Heart left ventricle (tissue), 16 donors: ENCODE measurements around the gene STIM2. TPM values are rescaled to one million over a fixed set of nuclear protein-coding genes. Genes with fewer than 3 reads are reported as not detected.
"Not testable (repeated sequence)": the region's sequence is repeated elsewhere in the genome, so short reads cannot be mapped to it uniquely, and the experiment has no call there.

Experiments
- ATAC-seq, 4 donors: fragments of 200-7000 bp; cut with Tn5 transposase; one replicate each; pipeline ENCODE4 v1.9.1; 2020 to 2022; ENCODE audit warnings: moderate library complexity in 4 of 4, mild to moderate bottlenecking in 3 of 4, moderate number of reproducible peaks in 1 of 4
- DNase-seq, 5 donors: peaks; one replicate each; pipeline ENCODE4 v3.0.0-alpha.2; 2020
- H3K27ac ChIP-seq, 12 donors: fragments of 200-600 bp; sonication (generic) in 4 of 12; one replicate each; pipeline versions ENCODE4 v1.5.0 to v1.8.0; 2016 to 2022; ENCODE audit warnings: mild to moderate bottlenecking in 2 of 12
- H3K27me3 ChIP-seq, 9 donors: fragments of 200-600 bp; sonication (generic) in 2 of 9; one replicate each; pipeline versions ENCODE4 v1.5.1 to v1.8.0; 2016 to 2022; ENCODE audit warnings: mild to moderate bottlenecking in 3 of 9
- H3K36me3 ChIP-seq, 9 donors: fragments of 200-600 bp; sonication (generic) in 2 of 9; one replicate each; pipeline versions ENCODE4 v1.5.0 to v1.8.0; 2018 to 2022; ENCODE audit warnings: mild to moderate bottlenecking in 2 of 9
- H3K4me1 ChIP-seq, 12 donors: fragments of 200-600 bp; sonication (generic) in 4 of 12; one replicate each; pipeline versions ENCODE4 v1.5.0 to v1.8.0; 2016 to 2022; ENCODE audit warnings: mild to moderate bottlenecking in 3 of 12
- H3K4me3 ChIP-seq, 12 donors: fragments of 200-600 bp; sonication (generic) in 4 of 12; one replicate each; pipeline versions ENCODE4 v1.5.0 to v1.8.0; 2017 to 2022; ENCODE audit warnings: mild to moderate bottlenecking in 9 of 12, moderate library complexity in 4 of 12
- H3K9me3 ChIP-seq, 12 donors: fragments of 200-600 bp; sonication (generic) in 4 of 12; one replicate each; pipeline versions ENCODE4 v1.5.0 to v1.8.0; 2016 to 2022; ENCODE audit warnings: mild to moderate bottlenecking in 1 of 12
- POLR2A ChIP-seq, 2 donors: fragments of 450-650 bp; IDR thresholded peaks; one replicate each; pipeline ENCODE4 v1.6.1; 2017; ENCODE audit warnings: antibody characterized with exemption in 2 of 2, mild to moderate bottlenecking in 2 of 2, moderate library complexity in 2 of 2
- WGBS, 4 donors: extraction: QIAGEN DNeasy Blood & Tissue Kit in 2 of 4; methylation state at CpG; one replicate each; pipeline versions ENCODE4 v1.1.5 to v1.1.7; 2013 to 2018; 5-methylcytosine and 5-hydroxymethylcytosine counted together
- intact Hi-C, 10 donors: fragments of 100-400 bp; cut with DNase I; formaldehyde crosslinking; loops; one replicate each; pipeline versions ENCODE4 v1.11.1 to v1.14.2; 2022
- polyA plus RNA-seq, 2 donors: library from polyadenylated mRNA; stranded (reverse); fragments of 200-250 nt; gene quantifications; one replicate each; pipeline ENCODE4 v1.2.3, GENCODE V29; 2013
- total RNA-seq, 9 donors: library from RNA; depleted of rRNA in 2 of 9; stranded (reverse); fragments of >200 nt in 2 of 9; fragmentation: NEBNext Ultra II Directional in 3 of 9; extraction: Animal tissue kit (Norgen Biotek cat#: 25700) in 3 of 9; gene quantifications; one replicate each; pipeline versions ENCODE4 v1.1.0 to v1.2.4, GENCODE V29; 2016 to 2023
- TF ChIP-seq, protein P1 (sequence below), 12 donors: fragments of 200-600 bp; sonication (generic) in 4 of 12; IDR thresholded peaks; one replicate each; pipeline versions ENCODE4 v1.5.0 to v1.8.0; 2018 to 2022; ENCODE audit warnings: antibody characterized with exemption in 12 of 12, mild to moderate bottlenecking in 5 of 12
- donor health status: ischemic (EF 13 %, LVEDD 7.1; RV severe dilation, severe dysfunction).
- donor health status: healthy with polysubstance abuse.
- donor health status: DM: no; HTN: yes; CAD: no.
- donor health status: DM: no; HTN: no; CAD: no.
- donor health status: ischemic (EF 25% LVEDD 6.9; RV normal size, moderate dysfunction).
- donor health status: ischemic (EF 25% LVEDD 5.7; RV mildly dilated, moderate dysfunction).
- donor health status: healthy.
- donor health status: DM: yes; HTN: yes; CAD: no.
- donor health status: ischemic (EF 35%, LVEDD 5.7; RV mildly dilated, moderate dysfunction).
- donor health status: nonischemic (EF 11% LVEDD 7.7; RV severe dilation, severe dysfunction).
- donor health status: DM: yes; HTN: yes; CAD: no.
- donor health status: PGD.
- donor health status: ischemic (EF 29% LVEDD 5.4; RV normal size, mild dysfunction).
- donor health status: nonischemic (EF 23%, LVEDD 6.1; RV moderate dilation, normal function).

STIM2 gene
- total and polyA plus RNA-seq, 11 donors: 4.6 to 17.3 (median 8.8) TPM

DNA sequence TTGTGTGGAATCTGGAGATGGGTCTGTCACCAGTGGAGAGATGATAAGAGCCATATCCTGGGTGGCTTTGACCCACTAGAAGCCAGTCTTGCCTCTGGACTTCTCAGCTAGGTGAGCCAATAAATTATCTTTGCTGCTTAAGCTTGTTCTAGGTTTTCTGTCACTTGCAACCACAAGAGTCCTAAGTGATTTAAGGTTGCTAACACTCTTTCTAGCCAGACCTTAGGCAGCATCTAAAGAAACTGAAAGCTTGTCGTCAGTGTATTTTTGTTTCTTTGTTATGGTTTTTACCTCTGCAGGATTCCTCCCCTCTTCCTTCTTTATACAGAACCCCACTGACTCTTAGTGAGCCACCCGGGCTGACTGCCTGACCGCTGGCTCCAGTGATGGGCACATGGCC lies 37.1 kb upstream of the STIM2 start:
- Histone ChIP-seq H3K36me3 (no peaks in the 10 kb centered on the region), H3K4me3 (no peak overlapping the region), H3K9me3 (peaks cover 0 to 9% (median 0%) of the 10 kb centered on the region in 12 donors), H3K27me3 (no peaks in the 10 kb centered on the region), H3K27ac (no peak overlapping the region), H3K4me1 (peaks cover 0 to 28% (median 3%) of the 10 kb centered on the region in 12 donors)
- no peak for TF ChIP-seq POLR2A (IDR thresholded peaks at IDR 0.05)
- TF ChIP-seq, protein P1, sequence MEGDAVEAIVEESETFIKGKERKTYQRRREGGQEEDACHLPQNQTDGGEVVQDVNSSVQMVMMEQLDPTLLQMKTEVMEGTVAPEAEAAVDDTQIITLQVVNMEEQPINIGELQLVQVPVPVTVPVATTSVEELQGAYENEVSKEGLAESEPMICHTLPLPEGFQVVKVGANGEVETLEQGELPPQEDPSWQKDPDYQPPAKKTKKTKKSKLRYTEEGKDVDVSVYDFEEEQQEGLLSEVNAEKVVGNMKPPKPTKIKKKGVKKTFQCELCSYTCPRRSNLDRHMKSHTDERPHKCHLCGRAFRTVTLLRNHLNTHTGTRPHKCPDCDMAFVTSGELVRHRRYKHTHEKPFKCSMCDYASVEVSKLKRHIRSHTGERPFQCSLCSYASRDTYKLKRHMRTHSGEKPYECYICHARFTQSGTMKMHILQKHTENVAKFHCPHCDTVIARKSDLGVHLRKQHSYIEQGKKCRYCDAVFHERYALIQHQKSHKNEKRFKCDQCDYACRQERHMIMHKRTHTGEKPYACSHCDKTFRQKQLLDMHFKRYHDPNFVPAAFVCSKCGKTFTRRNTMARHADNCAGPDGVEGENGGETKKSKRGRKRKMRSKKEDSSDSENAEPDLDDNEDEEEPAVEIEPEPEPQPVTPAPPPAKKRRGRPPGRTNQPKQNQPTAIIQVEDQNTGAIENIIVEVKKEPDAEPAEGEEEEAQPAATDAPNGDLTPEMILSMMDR (IDR thresholded peaks at IDR 0.05): no peak
- no peak for DNase-seq
- WGBS, 4 donors: 94 to 99% (median 95%) methylated on average over 3 of the region's 3 CpGs
- intact Hi-C loops: no loop called here
- no peak for ATAC-seq

DNA sequence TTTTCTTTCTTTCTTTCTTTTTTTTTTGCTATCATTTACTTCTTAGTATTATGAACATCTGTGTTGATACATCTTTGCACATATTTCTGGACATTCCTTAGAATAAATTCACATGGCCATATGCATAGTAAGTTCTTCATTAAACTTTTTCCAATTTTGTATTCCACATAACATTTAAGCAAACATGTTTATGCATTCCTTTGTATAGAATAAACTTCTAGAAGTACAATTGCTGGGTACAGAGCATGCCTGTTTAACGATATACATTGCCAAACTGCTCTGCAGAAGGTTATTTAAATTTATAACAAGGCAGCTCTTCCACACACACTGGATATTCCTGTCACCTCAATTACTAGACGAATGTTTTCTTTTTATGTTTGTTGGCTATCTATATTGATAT lies 36.0 kb upstream of the STIM2 start:
- DNase-seq: no peak
- Histone ChIP-seq H3K27ac (no peak overlapping the region), H3K36me3 (no peaks in the 10 kb centered on the region), H3K4me3 (no peak overlapping the region), H3K27me3 (no peaks in the 10 kb centered on the region), H3K4me1 (peaks cover 0 to 28% (median 3%) of the 10 kb centered on the region in 12 donors), H3K9me3 (peaks cover 0 to 9% (median 0%) of the 10 kb centered on the region in 12 donors)
- intact Hi-C loops: no loop called here
- ATAC-seq: no peak
- 94 to 96% (median 94%) methylated on average over 2 of the region's 2 CpGs for WGBS, 4 donors
- TF ChIP-seq, protein P1 (IDR thresholded peaks at IDR 0.05): no peak
- no peak for TF ChIP-seq POLR2A (IDR thresholded peaks at IDR 0.05)

DNA sequence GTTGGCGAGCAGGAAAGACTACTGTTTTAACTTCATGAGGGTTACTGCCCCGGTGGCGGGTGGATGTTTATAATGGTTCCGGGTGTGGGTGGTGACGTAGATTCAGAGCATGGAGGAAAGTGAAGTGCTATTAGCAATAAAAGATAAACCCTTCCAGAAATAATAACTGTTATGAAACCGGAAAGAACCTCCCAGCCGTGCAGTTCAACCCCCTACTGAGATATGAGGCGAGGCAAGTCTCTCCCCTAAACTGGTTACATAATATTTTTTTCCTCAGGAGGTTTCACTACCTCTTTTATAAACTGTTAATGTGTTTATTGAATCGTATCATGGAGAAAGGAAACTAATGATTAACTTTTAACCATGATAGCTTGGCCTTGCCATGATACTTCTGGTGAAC lies 33.9 kb upstream of the STIM2 start:
- DNase-seq (peak in 2 of 5 donors; percentile 32 to 50), ATAC-seq (peak in 2 of 4 donors; percentile 55 to 68)
- Histone ChIP-seq H3K9me3 (peaks cover 0 to 9% (median 0%) of the 10 kb centered on the region in 12 donors), H3K27ac (peak overlapping the region in 4 of 12 donors; percentile 10 to 36 (median 16)), H3K4me1 (peaks cover 0 to 26% (median 3%) of the 10 kb centered on the region in 12 donors), H3K4me3 (no peak overlapping the region), H3K36me3 (no peaks in the 10 kb centered on the region), H3K27me3 (no peaks in the 10 kb centered on the region)
- no peak for TF ChIP-seq POLR2A (IDR thresholded peaks at IDR 0.05)
- TF ChIP-seq, protein P1 (IDR thresholded peaks at IDR 0.05): no peak
- 48 to 59% (median 50%) methylated on average over 9 of the region's 9 CpGs for WGBS, 4 donors
- intact Hi-C loops: no loop called here

DNA sequence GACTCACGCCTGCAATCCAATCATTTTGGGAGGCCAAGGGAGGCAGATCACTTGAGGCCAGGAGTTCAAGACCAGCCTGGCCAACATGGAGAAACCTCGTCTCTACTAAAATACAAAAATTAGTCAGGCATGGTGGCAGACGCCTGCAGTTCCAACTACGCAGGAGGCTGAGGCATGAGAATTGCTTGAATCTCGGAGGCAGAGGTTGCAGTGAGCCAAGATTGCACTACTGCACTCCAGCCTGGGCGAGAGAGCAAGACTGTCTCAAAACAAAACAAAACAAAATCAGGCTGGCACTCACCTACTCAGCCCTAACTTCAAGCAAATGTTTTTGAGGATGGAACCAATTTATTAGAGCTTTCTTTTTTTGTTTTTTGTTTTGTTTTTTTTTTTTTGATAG lies 33.3 kb upstream of the STIM2 start:
- ATAC-seq, H3K36me3 ChIP-seq, intact Hi-C loops, H3K4me3 ChIP-seq, DNase-seq, H3K9me3 ChIP-seq, H3K27me3 ChIP-seq: not testable (repeated sequence)
- peak overlapping the region in 4 of 12 donors; percentile 10 to 36 (median 16) for H3K27ac ChIP-seq
- 96 to 99% (median 98%) methylated on average over 6 of the region's 6 CpGs for WGBS, 4 donors
- peaks cover 0 to 20% (median under 1%) of the 10 kb centered on the region in 12 donors for H3K4me1 ChIP-seq

DNA sequence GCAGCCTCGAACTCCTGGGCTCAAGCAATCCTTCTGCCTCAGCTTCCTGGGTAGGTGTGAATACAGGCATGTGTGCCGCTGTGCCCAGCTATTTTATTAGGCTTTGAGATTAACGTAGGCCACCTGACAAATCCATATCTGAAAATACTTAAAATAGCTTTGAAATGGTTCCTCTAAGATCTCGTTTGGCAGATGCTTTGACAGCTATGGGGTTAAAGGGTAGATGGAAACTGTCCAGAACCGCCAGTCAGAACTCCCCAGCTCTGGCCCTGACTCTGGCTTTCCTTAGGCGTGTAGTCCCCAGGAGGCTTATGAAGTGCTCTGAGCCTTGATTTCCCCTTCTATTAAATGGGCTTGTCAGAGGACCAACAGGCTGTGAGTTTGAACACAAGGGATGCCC lies 32.8 kb upstream of the STIM2 start:
- no peak for ATAC-seq

More for the DNA sequence above, 32.8 kb upstream of the STIM2 start:
- intact Hi-C loops: no loop called here
- TF ChIP-seq, protein P1 (IDR thresholded peaks at IDR 0.05): no peak
- no peak for TF ChIP-seq POLR2A (IDR thresholded peaks at IDR 0.05)
- Histone ChIP-seq H3K36me3 (no peaks in the 10 kb centered on the region), H3K27me3 (no peaks in the 10 kb centered on the region), H3K4me3 (no peak overlapping the region), H3K4me1 (peaks cover 0 to 16% (median 0%) of the 10 kb centered on the region in 12 donors), H3K9me3 (peaks cover 0 to 9% (median 0%) of the 10 kb centered on the region in 12 donors), H3K27ac (no peak overlapping the region)
- WGBS, 4 donors: 54 to 71% (median 64%) methylated on average over 6 of the region's 6 CpGs
- DNase-seq: no peak
